Lung (tissue), 12 donors: Measurements from ENCODE around the gene NYAP2. TPM values are rescaled to one million over a fixed set of nuclear protein-coding genes. Genes with fewer than 3 reads are reported as not detected.

Experiments used
- ATAC-seq: fragments of 200-7000 bp; cut with Tn5 transposase; one replicate; pipeline ENCODE4 v1.9.1; 2020; ENCODE audit warnings: moderate number of reproducible peaks; ENCODE audit not compliant: insufficient read depth, low FRiP score
- DNase-seq, 3 donors: peaks; one replicate each; pipeline ENCODE4 v3.0.0-alpha.2; 2013 to 2017
- H3K27ac ChIP-seq, 2 donors: one replicate each; pipeline ENCODE4 v1.5.1; 2013; ENCODE audit warnings: mild to moderate bottlenecking in 2 of 2, moderate library complexity in 2 of 2, control low read depth in 1 of 2, inconsistent platforms in 1 of 2, low read depth in 1 of 2, low read length in 1 of 2
- H3K27me3 ChIP-seq, 3 donors: one replicate each; pipeline ENCODE4 v1.5.1; 2013; ENCODE audit warnings: low read length in 2 of 3; ENCODE audit not compliant: control insufficient read depth in 3 of 3, insufficient read depth in 3 of 3
- H3K36me3 ChIP-seq, 4 donors: one replicate each; pipeline ENCODE4 v1.5.1; 2013; ENCODE audit warnings: low read length in 4 of 4, mild to moderate bottlenecking in 1 of 4, moderate library complexity in 1 of 4; ENCODE audit not compliant: control insufficient read depth in 4 of 4, insufficient read depth in 4 of 4
- H3K4me1 ChIP-seq, 5 donors: one replicate each; pipeline ENCODE4 v1.5.1; 2013; ENCODE audit warnings: low read length in 5 of 5, mild to moderate bottlenecking in 2 of 5, moderate library complexity in 1 of 5; ENCODE audit not compliant: control insufficient read depth in 5 of 5, insufficient read depth in 5 of 5
- H3K4me3 ChIP-seq: one replicate; pipeline ENCODE4 v1.5.1; 2013; ENCODE audit warnings: mild to moderate bottlenecking, control low read depth, moderate library complexity
- H3K9ac ChIP-seq, 2 donors: one replicate each; pipeline ENCODE4 v1.5.1; 2013; ENCODE audit warnings: low read length in 2 of 2, control low read depth in 1 of 2; ENCODE audit not compliant: insufficient read depth in 1 of 2
- H3K9me3 ChIP-seq, 4 donors: one replicate each; pipeline ENCODE4 v1.5.1; 2013; ENCODE audit warnings: low read length in 3 of 4, mild to moderate bottlenecking in 1 of 4, moderate library complexity in 1 of 4; ENCODE audit not compliant: control insufficient read depth in 4 of 4, insufficient read depth in 3 of 4
- CTCF ChIP-seq: IDR thresholded peaks from 2 replicates; pipeline ENCODE4 v1.5.1; 2012; ENCODE audit warnings: mild to moderate bottlenecking; ENCODE audit errors: control extremely low read depth, extremely low read depth
- WGBS, 2 donors: extraction: QIAGEN DNeasy Blood & Tissue Kit; methylation state at CpG; one replicate each; pipeline ENCODE4 v1.1.7; 2013; 5-methylcytosine and 5-hydroxymethylcytosine counted together
- polyA plus RNA-seq, 2 donors: library from polyadenylated mRNA; stranded (reverse); fragments of 200-250 nt; gene quantifications; one replicate each; pipeline ENCODE4 v1.2.1, GENCODE V29; 2013
- total RNA-seq, 2 donors: library from RNA; depleted of rRNA in 1 of 2; stranded (reverse); fragments of >200 nt in 1 of 2; gene quantifications; one replicate each; pipeline ENCODE4 v1.2.1, GENCODE V29; 2014 to 2021
- donor health status: control.
- donor health status: control.
- donor health status: Bipolar disorder and iron deficiency.
- donor health status: healthy.
- donor health status: DM: yes; HTN: yes; CAD: no.

NYAP2 gene
- total and polyA plus RNA-seq, 4 donors = 0.20 to 1.6 (median 0.83) TPM

GRCh38 chr2:225526760-225527390 is 127.4 kb downstream of the NYAP2 start:
- H3K36me3 ChIP-seq = no peaks in the 10 kb centered on the region
- H3K27me3 ChIP-seq = no peaks in the 10 kb centered on the region
- no peak for ATAC-seq
- H3K27ac ChIP-seq = no peak overlapping the region
- no peak overlapping the region for H3K4me3 ChIP-seq
- peaks cover 0 to 1% (median 0%) of the 10 kb centered on the region in 5 donors for H3K4me1 ChIP-seq
- DNase-seq = no peak
- H3K9me3 ChIP-seq = peaks cover 0 to 2% (median 0%) of the 10 kb centered on the region in 4 donors
- no peak for TF ChIP-seq CTCF
- 84 to 85% methylated on average over 4 of the region's 4 CpGs for WGBS, 2 donors
- no peak overlapping the region for H3K9ac ChIP-seq

GRCh38 chr2:225531559-225531958 is 132.0 kb downstream of the NYAP2 start:
- Histone ChIP-seq H3K36me3 (no peaks in the 10 kb centered on the region), H3K4me1 (peaks cover 0 to 1% (median 0%) of the 10 kb centered on the region in 5 donors), H3K9me3 (no peaks in the 10 kb centered on the region), H3K27me3 (no peaks in the 10 kb centered on the region), H3K27ac (no peak overlapping the region), H3K4me3 (no peak overlapping the region), H3K9ac (no peak overlapping the region)
- no peak for TF ChIP-seq CTCF
- ATAC-seq = no peak
- WGBS, 2 donors = 46 to 61% methylated on average over 3 of the region's 3 CpGs
- no peak for DNase-seq

- 77 to 81% methylated on average over 1 of the region's 1 CpG for WGBS, 2 donors
- DNase-seq (no peak), ATAC-seq (no peak)
- H3K27ac ChIP-seq = no peak overlapping the region
- peaks cover 0 to 1% (median 0%) of the 10 kb centered on the region in 5 donors for H3K4me1 ChIP-seq
- no peak overlapping the region for H3K4me3 ChIP-seq
- H3K9me3 ChIP-seq = no peaks in the 10 kb centered on the region
- no peaks in the 10 kb centered on the region for H3K27me3 ChIP-seq
- no peak for TF ChIP-seq CTCF
- no peaks in the 10 kb centered on the region for H3K36me3 ChIP-seq
- H3K9ac ChIP-seq = no peak overlapping the region
Observed at GRCh38 chr2:225532096-225532495, 132.6 kb downstream of the NYAP2 start.

GRCh38 chr2:225534037-225534436 is 134.5 kb downstream of the NYAP2 start:
- Histone ChIP-seq H3K9ac (no peak overlapping the region), H3K27me3 (no peaks in the 10 kb centered on the region), H3K36me3 (no peaks in the 10 kb centered on the region), H3K9me3 (no peaks in the 10 kb centered on the region), H3K4me1 (peaks cover 0 to 1% (median 0%) of the 10 kb centered on the region in 5 donors), H3K4me3 (no peak overlapping the region), H3K27ac (no peak overlapping the region)
- no peak for ATAC-seq
- 80 to 84% methylated on average over 6 of the region's 6 CpGs for WGBS, 2 donors
- TF ChIP-seq CTCF = no peak
- no peak for DNase-seq
